NCI-H774 (cell line): ENCODE data around the gene CUZD1.

Source experiments
- DNase-seq: peaks from one replicate; lab custom pipeline; 2025; lab: John Stamatoyannopoulos, UW

The CUZD1 gene

GRCh38 chr10:122854648-122855047, 9.0 kb upstream of the CUZD1 start:
- DNase-seq = no peak

GRCh38 chr10:122853665-122854313, 8.1 kb upstream of the CUZD1 start:
- DNase-seq = no peak

- DNase-seq = no peak
These were observed 6.6 kb upstream of the CUZD1 start for GRCh38 chr10:122852261-122852660.

- DNase-seq = no peak
These were observed 5.3 kb upstream of the CUZD1 start for GRCh38 chr10:122850705-122851640.

GRCh38 chr10:122849900-122850605, 4.4 kb upstream of the CUZD1 start:
- no peak for DNase-seq

GRCh38 chr10:122849090-122849489, 3.4 kb upstream of the CUZD1 start:
- DNase-seq = no peak

- DNase-seq = no peak
These were observed 2.3 kb upstream of the CUZD1 start for GRCh38 chr10:122847782-122848604.

- no peak for DNase-seq
These were observed 1.5 kb downstream of the CUZD1 start for GRCh38 chr10:122844146-122844545.

- DNase-seq = no peak
These were observed 4.1 kb downstream of the CUZD1 start for GRCh38 chr10:122841569-122841968.

GRCh38 chr10:122839505-122839904, 6.2 kb downstream of the CUZD1 start:
- no peak for DNase-seq

GRCh38 chr10:122838880-122839279, 6.8 kb downstream of the CUZD1 start:
- DNase-seq = no peak

GRCh38 chr10:122835908-122836307, 9.7 kb downstream of the CUZD1 start:
- no peak for DNase-seq

- DNase-seq = no peak
These were observed 14.7 kb downstream of the CUZD1 start for GRCh38 chr10:122830965-122831353.

- no peak for DNase-seq
These were observed 15.2 kb downstream of the CUZD1 start for GRCh38 chr10:122830273-122830964.

- no peak for DNase-seq
These were observed 16.2 kb downstream of the CUZD1 start for GRCh38 chr10:122829454-122829853.

- no peak for DNase-seq
These were observed 16.9 kb downstream of the CUZD1 start for GRCh38 chr10:122828716-122829255.

- DNase-seq = no peak
These were observed 18.4 kb downstream of the CUZD1 start for GRCh38 chr10:122827302-122827701.

- DNase-seq = no peak
These were observed 22.5 kb downstream of the CUZD1 start for GRCh38 chr10:122822973-122823690.

GRCh38 chr10:122821808-122822207, 23.8 kb downstream of the CUZD1 start:
- no peak for DNase-seq

GRCh38 chr10:122815458-122815857, 30.2 kb downstream of the CUZD1 start:
- no peak for DNase-seq
